Dendritic cell treated with granulocyte-macrophage colony-stimulating factor and Interleukin-4, amounts not matched to agents 40 ng/mL and 50 ng/mL, for 4 days (primary cell): ENCODE measurements around the gene ZNF410.
"Not testable (repeated sequence)": the region's sequence is repeated elsewhere in the genome, so short reads cannot be mapped to it uniquely, and the experiment has no call there.

Experiments used
- H3K27ac Mint-ChIP-seq: one replicate; pipeline ENCODE4 v1.8.0; 2022; ENCODE audit warnings: mild to moderate bottlenecking, mixed read lengths
- H3K27me3 Mint-ChIP-seq: one replicate; pipeline ENCODE4 v1.8.0; 2022; ENCODE audit warnings: mild to moderate bottlenecking, mixed read lengths
- H3K36me3 Mint-ChIP-seq: one replicate; pipeline ENCODE4 v1.8.0; 2022; ENCODE audit warnings: low read depth, mixed read lengths
- H3K4me1 Mint-ChIP-seq: one replicate; pipeline ENCODE4 v1.8.0; 2022; ENCODE audit warnings: low read depth, mixed read lengths
- H3K4me3 Mint-ChIP-seq: one replicate; pipeline ENCODE4 v1.8.0; 2022; ENCODE audit warnings: mild to moderate bottlenecking, moderate library complexity, mixed read lengths
- H3K9me3 Mint-ChIP-seq: one replicate; pipeline ENCODE4 v1.8.0; 2022; ENCODE audit warnings: mixed read lengths
- intact Hi-C: fragments of 100-400 bp; cut with micrococcal nuclease; formaldehyde crosslinking; loops from one replicate; pipeline ENCODE4 v1.15.0; 2022

Gene ZNF410

DNA sequence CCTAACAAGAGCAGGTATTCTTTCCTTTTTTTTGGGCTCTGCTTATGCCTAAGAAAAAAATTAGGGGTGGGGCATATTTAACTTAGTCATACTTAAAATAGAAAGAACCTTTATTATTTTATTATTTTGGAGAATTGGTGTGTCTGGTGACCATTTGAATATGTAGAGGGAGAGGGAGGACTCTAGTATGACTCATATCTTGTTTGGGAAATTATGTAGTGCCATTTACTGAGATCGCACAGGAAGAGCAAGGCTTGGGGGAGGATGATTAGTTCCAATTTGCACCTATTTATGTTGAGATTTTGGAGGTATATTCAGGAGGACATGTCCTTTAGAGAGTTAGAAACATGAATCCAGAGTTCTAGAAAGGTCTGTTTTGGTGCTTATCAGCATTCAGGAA is 9.9 kb downstream of the ZNF410 start:
- peaks cover 76% of the 10 kb centered on the region for H3K36me3 Mint-ChIP-seq
- no peaks in the 10 kb centered on the region for H3K4me1 Mint-ChIP-seq

DNA sequence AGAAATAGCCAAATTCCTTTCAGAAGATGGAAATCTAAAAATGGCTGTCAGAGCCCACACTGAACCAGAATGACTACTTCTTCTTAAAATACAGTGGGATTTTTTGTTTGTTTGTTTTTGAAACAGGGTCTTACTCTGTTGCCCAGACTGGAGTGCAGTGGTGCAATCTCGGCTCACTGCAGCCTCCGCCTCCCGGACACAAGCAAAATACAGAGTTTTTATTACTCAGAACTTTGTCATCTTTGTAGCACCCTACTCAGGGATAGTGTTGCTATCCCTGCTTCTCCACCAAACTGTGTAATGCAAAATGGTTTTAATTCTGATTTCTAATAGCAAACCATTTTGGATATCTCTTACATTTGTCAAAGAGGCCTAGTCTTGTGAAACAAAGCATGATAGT is 16.4 kb downstream of the ZNF410 start:
- Mint-ChIP-seq H3K9me3 (no peaks in the 10 kb centered on the region), H3K4me3 (no peak overlapping the region), H3K27me3 (no peaks in the 10 kb centered on the region), H3K36me3 (peaks cover 92% of the 10 kb centered on the region), H3K4me1 (no peaks in the 10 kb centered on the region), H3K27ac (no peak overlapping the region)
- intact Hi-C loops: no loop called here

More for the DNA sequence above, 9.9 kb downstream of the ZNF410 start:
- no peaks in the 10 kb centered on the region for H3K27me3 Mint-ChIP-seq
- intact Hi-C loops: no loop called here
- no peak overlapping the region for H3K27ac Mint-ChIP-seq
- H3K4me3 Mint-ChIP-seq: no peak overlapping the region
- H3K9me3 Mint-ChIP-seq: no peaks in the 10 kb centered on the region

DNA sequence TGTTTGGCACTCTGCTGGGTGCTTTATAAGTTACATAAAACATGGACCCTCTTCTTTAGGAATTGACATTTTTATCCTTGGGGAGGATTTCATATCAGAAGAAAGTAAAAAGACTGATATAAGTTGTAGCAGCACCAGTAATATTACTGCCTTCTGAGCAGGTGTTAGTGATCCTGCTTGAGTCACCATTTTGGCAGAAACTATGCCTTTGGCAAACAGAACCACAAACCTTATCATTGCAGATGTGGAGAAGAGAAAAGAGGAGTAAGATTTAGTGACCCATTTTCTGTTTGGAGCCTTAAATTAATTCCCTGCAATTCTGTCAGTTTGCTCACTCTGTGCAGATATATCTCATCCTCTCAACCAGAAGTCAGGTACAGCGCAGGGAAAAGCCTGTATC is 23.0 kb downstream of the ZNF410 start:
- Mint-ChIP-seq H3K4me1 (peaks cover 6% of the 10 kb centered on the region), H3K27me3 (no peaks in the 10 kb centered on the region), H3K4me3 (no peak overlapping the region), H3K36me3 (peaks cover 100% of the 10 kb centered on the region), H3K27ac (no peak overlapping the region), H3K9me3 (no peaks in the 10 kb centered on the region)
- intact Hi-C loops: no loop called here

DNA sequence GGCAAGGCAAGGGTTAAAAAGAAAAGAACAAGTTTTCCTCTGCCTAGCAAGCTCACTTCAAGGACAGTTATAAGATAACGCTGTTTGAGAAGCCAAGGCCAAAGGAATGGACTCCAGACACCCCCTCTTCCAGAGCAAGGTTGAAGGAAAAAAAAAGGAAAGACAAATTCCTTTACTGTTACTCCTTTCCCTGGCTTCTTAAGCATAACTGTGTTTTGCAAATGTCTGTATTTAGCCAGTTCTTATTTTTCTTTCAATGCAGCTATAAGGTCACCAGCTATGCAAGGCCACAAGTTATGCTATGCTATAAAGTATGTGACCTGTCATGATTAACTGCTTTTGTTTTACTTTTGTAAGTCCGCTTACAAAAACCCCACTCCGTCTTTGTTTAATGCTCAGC is 26.6 kb downstream of the ZNF410 start:
- peaks cover 97% of the 10 kb centered on the region for H3K36me3 Mint-ChIP-seq
- no peaks in the 10 kb centered on the region for H3K9me3 Mint-ChIP-seq
- H3K27me3 Mint-ChIP-seq: no peaks in the 10 kb centered on the region
- intact Hi-C loops: no loop called here
- peaks cover 6% of the 10 kb centered on the region for H3K4me1 Mint-ChIP-seq
- H3K27ac Mint-ChIP-seq: no peak overlapping the region
- no peak overlapping the region for H3K4me3 Mint-ChIP-seq

DNA sequence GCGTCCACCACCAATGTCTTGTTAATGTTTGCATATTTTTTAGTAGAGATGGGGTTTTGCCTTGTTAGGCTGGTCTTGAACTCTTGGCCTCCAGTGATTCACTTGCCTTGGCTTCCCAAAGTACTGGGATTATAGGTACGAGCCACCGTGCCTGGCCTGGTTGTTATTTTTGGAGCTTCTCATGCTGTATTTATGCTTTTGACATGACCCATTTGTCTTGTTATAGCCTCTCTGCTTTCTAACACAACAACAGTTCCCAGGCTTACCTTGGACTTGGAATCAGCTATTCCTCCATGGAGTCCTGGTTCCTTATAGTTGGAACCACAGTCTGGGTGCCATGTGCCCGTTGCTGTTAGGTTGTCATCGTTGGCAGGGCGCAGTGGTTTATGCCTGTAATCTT is 29.7 kb downstream of the ZNF410 start:
- Mint-ChIP-seq H3K27me3 (no peaks in the 10 kb centered on the region), H3K27ac (no peak overlapping the region), H3K4me1 (peaks cover under 1% of the 10 kb centered on the region), H3K36me3 (peaks cover 97% of the 10 kb centered on the region), H3K9me3 (no peaks in the 10 kb centered on the region), H3K4me3 (no peak overlapping the region)
- intact Hi-C loops: no loop called here

DNA sequence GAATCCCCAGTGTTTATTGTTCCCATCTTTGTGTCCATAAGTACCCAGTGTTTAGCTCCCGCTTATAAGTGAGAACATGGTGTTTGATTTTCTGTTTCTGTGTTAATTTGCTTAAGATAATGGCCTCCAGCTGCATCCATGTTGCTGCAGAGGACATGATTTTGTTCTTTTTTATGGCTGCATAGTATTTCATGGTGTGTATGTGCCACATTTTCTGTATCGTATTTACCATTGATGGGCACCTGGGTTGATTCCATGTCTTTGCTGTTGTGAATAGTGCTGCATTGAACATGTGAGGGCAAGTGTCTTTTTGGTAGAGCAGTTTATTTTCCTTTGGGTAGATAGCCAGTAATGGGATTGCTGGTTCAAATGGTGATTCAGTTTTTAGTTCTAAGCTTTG is 32.8 kb downstream of the ZNF410 start:
- H3K4me3 Mint-ChIP-seq, H3K27me3 Mint-ChIP-seq, H3K4me1 Mint-ChIP-seq, H3K27ac Mint-ChIP-seq, H3K9me3 Mint-ChIP-seq, intact Hi-C loops: not testable (repeated sequence)
- peaks cover 94% of the 10 kb centered on the region for H3K36me3 Mint-ChIP-seq

DNA sequence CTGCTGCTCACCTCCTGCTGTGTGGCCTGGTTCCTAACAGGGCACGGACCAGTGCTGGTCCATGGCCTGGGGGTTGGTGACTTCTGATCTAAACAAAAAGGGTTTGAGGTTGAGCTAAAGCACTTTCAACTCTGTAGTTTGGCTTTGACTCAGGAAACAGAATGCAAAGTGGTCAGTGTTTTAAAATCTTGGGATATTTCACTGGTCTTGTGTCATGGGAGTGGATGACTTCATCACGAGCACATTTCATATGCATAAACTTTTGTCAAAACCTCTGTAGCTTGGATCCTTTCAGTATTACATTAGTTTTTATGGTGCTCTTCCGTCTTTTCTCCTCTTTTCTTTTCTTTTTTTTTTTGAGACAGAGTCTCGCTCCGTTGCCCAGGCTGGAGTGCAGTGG is 37.7 kb downstream of the ZNF410 start:
- Mint-ChIP-seq H3K27ac (no peak overlapping the region), H3K36me3 (peaks cover 98% of the 10 kb centered on the region), H3K4me3 (no peak overlapping the region), H3K9me3 (no peaks in the 10 kb centered on the region), H3K4me1 (no peaks in the 10 kb centered on the region), H3K27me3 (no peaks in the 10 kb centered on the region)
- intact Hi-C loops: no loop called here

DNA sequence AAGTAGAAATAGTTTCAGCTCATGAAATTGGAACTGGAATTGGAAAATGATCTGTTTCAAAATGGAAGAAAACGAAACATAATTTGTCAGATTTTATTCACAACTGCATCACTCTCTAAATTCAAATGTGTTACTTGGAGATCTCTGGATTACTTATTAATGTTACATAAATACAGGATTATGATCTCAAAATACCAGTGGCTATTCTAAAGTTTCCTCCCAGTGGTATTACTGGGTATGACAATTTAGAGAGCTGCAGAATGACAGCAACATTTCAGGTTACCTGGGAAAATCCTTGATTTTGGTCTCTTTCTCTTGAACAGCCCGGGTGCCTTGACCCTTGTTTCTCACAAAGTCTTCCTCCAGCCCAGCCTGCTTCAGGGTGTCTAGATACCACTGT is 49.0 kb downstream of the ZNF410 start:
- Mint-ChIP-seq H3K27me3 (no peaks in the 10 kb centered on the region), H3K4me1 (no peaks in the 10 kb centered on the region), H3K4me3 (no peak overlapping the region), H3K9me3 (no peaks in the 10 kb centered on the region), H3K36me3 (peaks cover 46% of the 10 kb centered on the region), H3K27ac (no peak overlapping the region)
- intact Hi-C loops: no loop called here

DNA sequence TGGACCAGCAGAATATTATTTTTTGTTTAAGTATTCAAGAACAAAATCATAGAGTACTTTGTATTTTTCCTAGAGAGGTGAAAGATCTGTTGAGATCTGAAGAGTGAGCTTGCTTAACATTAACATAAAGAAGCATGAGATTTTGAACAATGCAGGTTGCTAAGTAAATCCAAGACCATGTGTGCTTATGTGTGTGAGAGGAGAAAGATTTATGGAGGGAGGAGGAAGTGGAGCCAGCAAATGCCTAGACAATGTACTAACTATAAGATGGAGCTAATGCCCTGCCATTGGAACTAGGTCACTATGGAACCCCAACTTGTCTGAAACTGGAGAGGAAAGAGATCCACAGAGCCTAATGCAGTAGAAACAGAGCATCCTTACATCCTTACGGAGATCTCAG is 49.9 kb downstream of the ZNF410 start:
- Mint-ChIP-seq H3K36me3 (peaks cover 37% of the 10 kb centered on the region), H3K27ac (no peak overlapping the region), H3K4me3 (no peak overlapping the region), H3K9me3 (no peaks in the 10 kb centered on the region), H3K4me1 (no peaks in the 10 kb centered on the region), H3K27me3 (no peaks in the 10 kb centered on the region)
- intact Hi-C loops: no loop called here

DNA sequence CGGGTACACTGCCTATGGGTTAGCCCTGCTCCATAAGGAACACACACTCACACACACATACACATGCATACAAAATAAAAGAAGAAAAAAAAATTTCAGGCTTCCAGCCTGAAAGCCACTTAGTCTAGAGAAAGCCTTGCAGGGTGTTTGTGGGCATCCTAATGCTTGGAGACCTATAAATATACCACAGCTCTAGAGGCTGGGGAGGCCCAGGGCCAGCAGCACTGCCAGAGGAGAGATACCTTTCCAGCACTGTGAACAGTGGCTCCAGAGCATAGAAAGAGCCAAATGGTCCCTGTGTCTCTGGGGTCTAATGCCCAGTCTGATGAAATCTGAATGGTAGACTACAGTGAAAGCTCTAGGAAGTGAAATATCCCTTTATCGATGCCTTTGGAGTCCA is 50.4 kb downstream of the ZNF410 start:
- no peak overlapping the region for H3K4me3 Mint-ChIP-seq
- H3K27ac Mint-ChIP-seq: no peak overlapping the region
- H3K27me3 Mint-ChIP-seq: no peaks in the 10 kb centered on the region
- intact Hi-C loops: no loop called here
- no peaks in the 10 kb centered on the region for H3K9me3 Mint-ChIP-seq
- peaks cover 3% of the 10 kb centered on the region for H3K4me1 Mint-ChIP-seq
- H3K36me3 Mint-ChIP-seq: peaks cover 33% of the 10 kb centered on the region

DNA sequence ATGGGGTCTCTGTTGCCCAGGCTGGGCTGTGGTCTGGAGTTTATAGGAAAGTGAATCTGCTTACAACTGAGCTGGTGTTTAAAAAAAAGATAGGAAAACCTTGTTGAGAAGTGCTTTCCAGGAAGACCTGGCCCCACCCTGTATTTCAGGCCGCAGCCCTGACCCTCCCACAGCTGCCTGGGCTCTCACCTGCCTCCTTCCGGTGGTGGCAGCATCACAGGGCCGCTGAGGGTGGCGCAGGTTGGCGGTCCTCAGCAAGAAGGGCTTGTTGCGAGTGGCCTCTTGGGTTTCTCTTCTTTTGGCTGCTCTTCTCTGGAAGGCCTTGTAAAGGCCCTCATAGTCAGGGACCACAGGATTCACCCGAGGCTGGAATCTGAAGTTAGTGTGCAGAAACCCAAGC is 55.5 kb downstream of the ZNF410 start:
- no peak overlapping the region for H3K4me3 Mint-ChIP-seq
- no peaks in the 10 kb centered on the region for H3K27me3 Mint-ChIP-seq
- no peaks in the 10 kb centered on the region for H3K9me3 Mint-ChIP-seq
- intact Hi-C loops: no loop called here
- no peaks in the 10 kb centered on the region for H3K36me3 Mint-ChIP-seq
- H3K27ac Mint-ChIP-seq: no peak overlapping the region
- peaks cover 29% of the 10 kb centered on the region for H3K4me1 Mint-ChIP-seq

DNA sequence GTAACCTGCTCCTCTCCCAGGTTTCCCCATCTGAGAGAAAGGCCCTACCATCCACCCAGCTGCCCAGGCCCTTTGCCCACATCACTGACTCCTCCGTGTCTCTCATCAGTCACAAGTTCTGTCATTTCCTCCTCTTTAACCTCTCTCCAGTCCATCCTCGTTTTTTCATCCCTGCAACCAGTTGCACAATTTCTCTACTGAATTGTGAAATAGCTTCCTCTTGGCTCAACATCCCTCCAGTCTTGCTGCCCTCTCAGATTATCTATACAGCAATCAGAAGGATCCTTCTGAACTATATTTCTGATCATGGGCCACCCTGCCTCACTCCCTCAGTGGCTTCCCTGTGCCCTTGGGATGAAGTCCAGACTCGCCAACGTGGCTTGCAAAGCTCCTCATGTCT is 56.4 kb downstream of the ZNF410 start:
- no peaks in the 10 kb centered on the region for H3K36me3 Mint-ChIP-seq
- H3K4me3 Mint-ChIP-seq: no peak overlapping the region
- H3K4me1 Mint-ChIP-seq: peaks cover 29% of the 10 kb centered on the region
- peak overlapping the region; percentile 26 for H3K27ac Mint-ChIP-seq
- H3K9me3 Mint-ChIP-seq: no peaks in the 10 kb centered on the region
- intact Hi-C loops: no loop called here
- H3K27me3 Mint-ChIP-seq: no peaks in the 10 kb centered on the region

DNA sequence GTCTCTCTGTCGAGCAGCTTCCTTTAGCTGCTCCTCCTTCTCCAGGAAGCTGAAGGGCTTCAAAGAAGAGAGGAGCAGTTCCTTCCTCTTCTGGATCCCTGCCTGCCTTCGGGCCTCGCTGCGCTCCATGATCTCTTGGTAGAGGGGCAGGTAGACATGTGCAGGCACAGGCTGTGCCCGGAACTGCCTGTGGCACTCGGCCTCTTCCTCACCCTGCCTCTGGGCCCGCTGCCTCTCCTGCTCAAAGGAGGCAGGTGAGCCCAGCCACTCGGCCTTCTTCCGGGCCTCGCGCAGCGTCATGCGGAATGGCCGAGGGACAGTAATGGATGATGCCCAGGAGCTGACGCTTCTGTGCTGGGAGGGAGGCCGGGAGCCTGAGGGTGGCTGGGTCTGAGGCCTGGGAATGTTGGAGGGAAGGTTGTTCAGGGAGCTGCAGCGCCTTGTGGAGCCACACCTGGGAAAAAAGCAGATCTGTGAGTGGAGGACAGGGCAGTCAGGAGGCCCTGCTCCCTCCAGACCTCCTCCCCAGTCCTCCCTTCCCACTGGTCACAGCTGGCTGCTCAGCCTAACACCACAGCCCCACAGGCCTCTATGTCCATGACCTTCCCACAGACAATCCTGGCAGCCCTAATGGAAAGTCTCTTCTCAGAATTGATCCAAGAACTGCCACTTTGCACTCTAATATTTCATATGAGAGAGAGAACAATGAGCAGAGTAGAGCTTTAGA is 57.9 kb downstream of the ZNF410 start:
- H3K27ac Mint-ChIP-seq: peak overlapping the region; percentile 61
- H3K36me3 Mint-ChIP-seq: peaks cover 1% of the 10 kb centered on the region
- H3K4me1 Mint-ChIP-seq: peaks cover 29% of the 10 kb centered on the region
- H3K4me3 Mint-ChIP-seq: no peak overlapping the region
- intact Hi-C loops: no loop called here
- H3K9me3 Mint-ChIP-seq: no peaks in the 10 kb centered on the region
- no peaks in the 10 kb centered on the region for H3K27me3 Mint-ChIP-seq

DNA sequence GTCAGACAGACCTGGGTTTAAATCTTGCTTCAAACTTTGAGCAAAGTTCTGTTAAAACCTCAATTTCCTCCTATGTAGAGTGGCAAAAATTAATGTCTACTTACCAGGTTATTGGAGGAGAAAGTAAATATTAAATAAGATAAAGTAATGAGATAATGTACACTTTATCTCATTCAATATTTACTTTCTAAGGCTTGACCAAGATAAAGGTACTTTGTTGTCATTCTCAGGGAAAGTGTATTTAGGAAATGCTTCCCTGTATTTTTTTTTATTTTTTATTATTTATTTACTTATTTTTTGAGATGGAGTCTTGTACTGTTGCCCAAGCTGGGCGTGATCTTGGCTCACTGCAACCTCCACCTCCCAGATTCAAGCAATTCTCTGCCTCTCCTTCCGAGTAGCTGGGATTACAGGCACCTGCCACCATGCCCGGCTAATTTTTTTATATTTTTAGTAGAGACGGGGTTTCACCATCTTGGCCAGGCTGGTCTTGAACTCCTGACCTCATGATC is 58.6 kb downstream of the ZNF410 start:
- H3K9me3 Mint-ChIP-seq: no peaks in the 10 kb centered on the region
- peaks cover 29% of the 10 kb centered on the region for H3K4me1 Mint-ChIP-seq
- H3K36me3 Mint-ChIP-seq: peaks cover 7% of the 10 kb centered on the region
- H3K4me3 Mint-ChIP-seq: no peak overlapping the region
- intact Hi-C loops: no loop called here
- H3K27me3 Mint-ChIP-seq: no peaks in the 10 kb centered on the region
- no peak overlapping the region for H3K27ac Mint-ChIP-seq
